GM21381 (cell line): ENCODE measurements around the gene TFAP2A.

Experiments used
- ATAC-seq: cut with Tn5 transposase; IDR thresholded peaks from one replicate; pipeline ENCODE4 v1.9.1; 2021; ENCODE audit warnings: mild to moderate bottlenecking, moderate library complexity; ENCODE audit not compliant: unreplicated experiment

The TFAP2A gene

GRCh38 chr6:10413262-10413849 lies 1.5 kb downstream of the TFAP2A start:
- no peak for ATAC-seq

- ATAC-seq = peak; percentile 35
Measured at GRCh38 chr6:10412461-10413261, 2.2 kb downstream of the TFAP2A start.

- ATAC-seq = peak; percentile 50
Measured at GRCh38 chr6:10411971-10412460, 2.9 kb downstream of the TFAP2A start.

GRCh38 chr6:10411131-10411970 lies 3.5 kb downstream of the TFAP2A start:
- ATAC-seq = peak; percentile 5

- ATAC-seq = no peak
Measured at GRCh38 chr6:10410207-10411050, 4.4 kb downstream of the TFAP2A start.

- no peak for ATAC-seq
Measured at GRCh38 chr6:10409731-10410206, 5.1 kb downstream of the TFAP2A start.

GRCh38 chr6:10409233-10409721 lies 5.6 kb downstream of the TFAP2A start:
- ATAC-seq = no peak

- no peak for ATAC-seq
Measured at GRCh38 chr6:10408457-10408856, 6.4 kb downstream of the TFAP2A start.

- ATAC-seq = no peak
Measured at GRCh38 chr6:10407674-10408054, 7.2 kb downstream of the TFAP2A start.

GRCh38 chr6:10407018-10407673 lies 7.7 kb downstream of the TFAP2A start:
- ATAC-seq = no peak

- ATAC-seq = no peak
Measured at GRCh38 chr6:10406556-10406955, 8.3 kb downstream of the TFAP2A start.

- no peak for ATAC-seq
Measured at GRCh38 chr6:10405513-10405900, 9.4 kb downstream of the TFAP2A start.

- ATAC-seq = no peak
Measured at GRCh38 chr6:10404799-10405512, 9.9 kb downstream of the TFAP2A start.

GRCh38 chr6:10404107-10404798 lies 10.6 kb downstream of the TFAP2A start:
- peak; percentile 95 for ATAC-seq

GRCh38 chr6:10403385-10404106 lies 11.3 kb downstream of the TFAP2A start:
- peak; percentile 23 for ATAC-seq

- ATAC-seq = no peak
Measured at GRCh38 chr6:10402648-10403311, 12.1 kb downstream of the TFAP2A start.

- ATAC-seq = no peak
Measured at GRCh38 chr6:10401632-10402223, 13.1 kb downstream of the TFAP2A start.
